ENCODE results near the gene OR2A1. TPM values are rescaled to one million over a fixed set of nuclear protein-coding genes. Genes with fewer than 3 reads are reported as not detected.
"Not testable (repeated sequence)": the region's sequence is repeated elsewhere in the genome, so short reads cannot be mapped to it uniquely, and the experiment has no call there.

The OR2A1 gene
- under 1 TPM; 0.10 to 0.50 TPM for total RNA-seq
- under 1 TPM; 0.13 to 0.29 TPM for polyA plus RNA-seq (ENCODE audit: insufficient read length in 2 of 2)
- long read RNA-seq, donor 1: 0 reads
- long read RNA-seq, donor 2: 0 reads
- long read RNA-seq, donor 3: 0 reads
- long read RNA-seq, donor 4, partial matches to known transcripts: 0 of 2 reads
- long read RNA-seq, donor 4, other reads (novel, unspliced or antisense): 0 of 2 reads

DNA sequence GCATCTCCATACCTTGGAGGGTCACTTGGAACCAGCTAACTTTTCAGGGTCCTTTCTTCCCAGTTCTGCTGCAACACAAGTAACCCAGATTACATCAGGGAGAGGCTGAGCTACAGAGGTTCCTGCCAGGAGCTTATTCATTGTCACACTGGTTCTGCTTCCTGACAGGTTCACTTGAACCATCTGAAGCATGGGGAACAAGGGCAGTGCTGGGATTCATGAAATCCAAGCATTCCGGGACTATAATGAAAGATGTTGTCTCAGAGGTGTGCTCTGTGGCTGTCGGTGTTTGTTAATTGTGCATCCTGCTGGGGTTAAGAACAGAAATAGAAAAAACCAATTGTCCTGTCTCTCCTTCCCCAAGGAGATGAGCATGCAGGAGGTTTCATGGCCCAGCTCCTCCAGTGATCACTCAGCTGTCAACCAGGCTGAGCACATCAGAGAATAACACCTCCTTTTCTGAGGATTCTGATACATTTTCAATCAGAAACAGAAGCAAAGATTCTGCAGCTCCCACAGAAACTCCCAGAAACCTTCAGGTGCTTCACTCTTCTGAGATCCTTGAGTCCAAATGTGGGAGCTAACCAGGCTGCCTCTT lies at the start of gene OR2A1:
OR2A1 (plus strand) TSS at position 548 of the 598 bp plus-strand sequence. CDS start 5,706 bp downstream, outside the sequence.
- WGBS (ENCODE audit: insufficient coverage): no CpG with 5 or more reads among the region's 2 CpGs
- H3K36me3 ChIP-seq (ENCODE audit: control insufficient read depth, insufficient read depth, low read length); DNase-seq (ENCODE audit: low read depth in 4 of 6, low spot score in 6 of 6); H3K27me3 ChIP-seq (ENCODE audit: control insufficient read depth, insufficient read depth, low read length); H3K27ac ChIP-seq (ENCODE audit: low read depth, low read length); H3K4me3 ChIP-seq (ENCODE audit: low read depth, low read length); H3K4me1 ChIP-seq (ENCODE audit: control insufficient read depth, insufficient read depth, low read length); H3K9me3 ChIP-seq (ENCODE audit: control insufficient read depth, insufficient read depth, low read length): not testable (repeated sequence)

- H3K4me1 ChIP-seq (ENCODE audit: control insufficient read depth, insufficient read depth, low read length); H3K27ac ChIP-seq (ENCODE audit: low read depth, low read length); H3K4me3 ChIP-seq (ENCODE audit: low read depth, low read length); H3K27me3 ChIP-seq (ENCODE audit: control insufficient read depth, insufficient read depth, low read length); H3K9me3 ChIP-seq (ENCODE audit: control insufficient read depth, insufficient read depth, low read length); H3K36me3 ChIP-seq (ENCODE audit: control insufficient read depth, insufficient read depth, low read length); DNase-seq (ENCODE audit: low read depth in 4 of 6, low spot score in 6 of 6): not testable (repeated sequence)
- whole genome bisulfite sequencing (ENCODE audit: insufficient coverage): no CpG with 5 or more reads among the region's 7 CpGs
Observed at GRCh38 chr7:144264692-144265091, 47.5 kb upstream of the OR2A1 start, which contains the start of gene OR2A7. Gene OR2A7 (minus strand): TSS chr7:144264792. CDS start chr7:144259628, 5,164 bp downstream.

- H3K27me3 ChIP-seq (ENCODE audit: control insufficient read depth, insufficient read depth, low read length); H3K4me1 ChIP-seq (ENCODE audit: control insufficient read depth, insufficient read depth, low read length); DNase-seq (ENCODE audit: low read depth in 4 of 6, low spot score in 6 of 6); H3K27ac ChIP-seq (ENCODE audit: low read depth, low read length); H3K9me3 ChIP-seq (ENCODE audit: control insufficient read depth, insufficient read depth, low read length); H3K4me3 ChIP-seq (ENCODE audit: low read depth, low read length); H3K36me3 ChIP-seq (ENCODE audit: control insufficient read depth, insufficient read depth, low read length): not testable (repeated sequence)
- no CpG with 5 or more reads among the region's 19 CpGs for WGBS (ENCODE audit: insufficient coverage)
Observed at GRCh38 chr7:144269188-144269587, 43.0 kb upstream of the OR2A1 start, which contains the start of gene CTAGE8. Gene CTAGE8 (minus strand): TSS chr7:144269288. CDS start chr7:144269250, 38 bp downstream.

DNA sequence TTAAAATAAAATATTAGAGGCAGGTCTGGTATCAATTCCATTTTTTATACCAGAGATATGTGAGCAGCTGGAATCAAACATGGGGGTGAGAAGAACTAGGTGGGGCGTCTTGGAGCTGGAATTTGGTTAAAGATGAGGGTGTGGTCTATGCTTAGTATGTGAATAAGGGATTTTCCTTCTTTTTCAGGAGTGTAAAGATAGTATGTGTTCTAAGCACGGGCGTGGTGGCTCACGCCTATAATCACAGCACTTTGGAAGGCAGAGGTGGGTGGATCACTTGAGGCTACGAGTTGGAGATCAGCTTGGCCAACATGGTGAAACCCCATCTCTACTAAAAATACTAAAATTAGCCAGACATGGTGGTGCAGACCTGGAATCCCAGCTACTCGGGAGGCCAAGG lies 36.9 kb upstream of the OR2A1 start:
- not testable (repeated sequence) for H3K4me3 ChIP-seq (ENCODE audit: low read depth, low read length); DNase-seq (ENCODE audit: low read depth in 4 of 6, low spot score in 6 of 6); H3K27ac ChIP-seq (ENCODE audit: low read depth, low read length); H3K4me1 ChIP-seq (ENCODE audit: control insufficient read depth, insufficient read depth, low read length); H3K9me3 ChIP-seq (ENCODE audit: control insufficient read depth, insufficient read depth, low read length); H3K36me3 ChIP-seq (ENCODE audit: control insufficient read depth, insufficient read depth, low read length); H3K27me3 ChIP-seq (ENCODE audit: control insufficient read depth, insufficient read depth, low read length)
- no CpG with 5 or more reads among the region's 6 CpGs for WGBS (ENCODE audit: insufficient coverage)

GRCh38 chr7:144280010-144280409 lies 32.2 kb upstream of the OR2A1 start:
- not testable (repeated sequence) for H3K27ac ChIP-seq (ENCODE audit: low read depth, low read length); H3K27me3 ChIP-seq (ENCODE audit: control insufficient read depth, insufficient read depth, low read length); H3K9me3 ChIP-seq (ENCODE audit: control insufficient read depth, insufficient read depth, low read length); H3K4me1 ChIP-seq (ENCODE audit: control insufficient read depth, insufficient read depth, low read length); H3K4me3 ChIP-seq (ENCODE audit: low read depth, low read length); H3K36me3 ChIP-seq (ENCODE audit: control insufficient read depth, insufficient read depth, low read length); DNase-seq (ENCODE audit: low read depth in 4 of 6, low spot score in 6 of 6)
- no CpG with 5 or more reads among the region's 6 CpGs for WGBS (ENCODE audit: insufficient coverage)

GRCh38 chr7:144281981-144282380 lies 30.2 kb upstream of the OR2A1 start:
- not testable (repeated sequence) for H3K36me3 ChIP-seq (ENCODE audit: control insufficient read depth, insufficient read depth, low read length); H3K9me3 ChIP-seq (ENCODE audit: control insufficient read depth, insufficient read depth, low read length); H3K27me3 ChIP-seq (ENCODE audit: control insufficient read depth, insufficient read depth, low read length); H3K27ac ChIP-seq (ENCODE audit: low read depth, low read length); DNase-seq (ENCODE audit: low read depth in 4 of 6, low spot score in 6 of 6); H3K4me3 ChIP-seq (ENCODE audit: low read depth, low read length); H3K4me1 ChIP-seq (ENCODE audit: control insufficient read depth, insufficient read depth, low read length)
- no CpG with 5 or more reads among the region's 8 CpGs for WGBS (ENCODE audit: insufficient coverage)

DNA sequence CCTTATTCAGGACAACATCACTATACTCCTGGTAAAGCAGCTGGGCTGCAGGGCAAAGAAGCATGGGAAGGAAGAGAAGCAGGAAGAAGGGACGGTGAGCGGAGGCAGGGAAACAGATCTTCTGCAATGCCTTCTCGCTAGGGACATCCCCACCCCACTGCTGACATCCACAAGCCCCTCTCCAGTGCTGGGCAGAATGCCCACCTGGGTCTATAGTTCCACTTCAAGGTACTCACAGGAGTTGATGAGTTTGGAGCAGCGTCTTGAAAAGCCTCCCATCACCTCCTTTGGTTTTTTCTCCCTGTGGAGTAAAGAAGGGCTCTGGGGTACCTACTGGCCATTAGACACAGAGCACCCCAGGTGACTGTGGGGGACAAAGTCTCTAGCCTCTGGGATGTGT lies 29.7 kb upstream of the OR2A1 start:
- not testable (repeated sequence) for H3K4me3 ChIP-seq (ENCODE audit: low read depth, low read length); DNase-seq (ENCODE audit: low read depth in 4 of 6, low spot score in 6 of 6)
- no CpG with 5 or more reads among the region's 4 CpGs for WGBS (ENCODE audit: insufficient coverage)

GRCh38 chr7:144283716-144284115 lies 28.5 kb upstream of the OR2A1 start:
- not testable (repeated sequence) for H3K4me1 ChIP-seq (ENCODE audit: control insufficient read depth, insufficient read depth, low read length); H3K9me3 ChIP-seq (ENCODE audit: control insufficient read depth, insufficient read depth, low read length); H3K36me3 ChIP-seq (ENCODE audit: control insufficient read depth, insufficient read depth, low read length); H3K27ac ChIP-seq (ENCODE audit: low read depth, low read length); DNase-seq (ENCODE audit: low read depth in 4 of 6, low spot score in 6 of 6); H3K27me3 ChIP-seq (ENCODE audit: control insufficient read depth, insufficient read depth, low read length); H3K4me3 ChIP-seq (ENCODE audit: low read depth, low read length)
- WGBS (ENCODE audit: insufficient coverage): no CpG with 5 or more reads among the region's 6 CpGs

More for the DNA sequence above, 29.7 kb upstream of the OR2A1 start:
- H3K9me3 ChIP-seq (ENCODE audit: control insufficient read depth, insufficient read depth, low read length); H3K27me3 ChIP-seq (ENCODE audit: control insufficient read depth, insufficient read depth, low read length); H3K4me1 ChIP-seq (ENCODE audit: control insufficient read depth, insufficient read depth, low read length); H3K36me3 ChIP-seq (ENCODE audit: control insufficient read depth, insufficient read depth, low read length); H3K27ac ChIP-seq (ENCODE audit: low read depth, low read length): not testable (repeated sequence)

DNA sequence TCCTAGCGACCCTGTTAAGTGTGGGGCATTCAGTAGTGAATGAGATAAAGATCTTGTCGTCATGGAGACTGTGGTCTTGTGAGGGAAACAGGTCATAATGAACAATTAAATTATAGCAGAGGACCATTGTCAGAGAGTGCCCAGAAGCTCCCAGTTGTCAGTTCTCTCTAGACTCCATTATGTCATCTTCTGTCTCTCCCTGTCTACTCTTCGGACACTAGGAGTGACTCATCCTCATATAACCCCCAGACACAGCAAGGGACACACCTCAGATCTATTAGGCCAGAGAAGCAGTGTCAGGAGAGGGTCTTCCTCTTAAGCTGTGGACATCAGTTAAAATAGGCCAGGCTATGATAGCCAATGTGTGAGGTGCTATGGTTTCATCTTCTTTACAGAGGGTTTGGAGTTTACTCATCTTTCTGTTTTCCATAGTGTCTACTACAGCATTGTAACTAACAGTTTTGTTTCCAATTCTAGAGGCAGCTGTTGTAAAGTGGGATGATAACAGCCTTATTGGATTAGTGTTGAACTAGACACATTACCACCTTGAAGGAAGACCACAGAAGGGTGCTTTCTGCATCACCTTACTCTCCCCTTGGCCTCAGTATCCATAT lies 24.9 kb upstream of the OR2A1 start:
- H3K4me1 ChIP-seq (ENCODE audit: control insufficient read depth, insufficient read depth, low read length); H3K36me3 ChIP-seq (ENCODE audit: control insufficient read depth, insufficient read depth, low read length); H3K27ac ChIP-seq (ENCODE audit: low read depth, low read length); H3K27me3 ChIP-seq (ENCODE audit: control insufficient read depth, insufficient read depth, low read length); DNase-seq (ENCODE audit: low read depth in 4 of 6, low spot score in 6 of 6); H3K9me3 ChIP-seq (ENCODE audit: control insufficient read depth, insufficient read depth, low read length); H3K4me3 ChIP-seq (ENCODE audit: low read depth, low read length): not testable (repeated sequence)
- WGBS (ENCODE audit: insufficient coverage): no CpG with 5 or more reads among the region's 3 CpGs

GRCh38 chr7:144291607-144292006 lies 20.6 kb upstream of the OR2A1 start:
- H3K4me1 ChIP-seq (ENCODE audit: control insufficient read depth, insufficient read depth, low read length); H3K27ac ChIP-seq (ENCODE audit: low read depth, low read length); H3K9me3 ChIP-seq (ENCODE audit: control insufficient read depth, insufficient read depth, low read length); H3K4me3 ChIP-seq (ENCODE audit: low read depth, low read length); H3K36me3 ChIP-seq (ENCODE audit: control insufficient read depth, insufficient read depth, low read length); H3K27me3 ChIP-seq (ENCODE audit: control insufficient read depth, insufficient read depth, low read length): not testable (repeated sequence)
- no CpG with 5 or more reads among the region's 4 CpGs for WGBS (ENCODE audit: insufficient coverage)
- DNase-seq (ENCODE audit: low read depth in 4 of 6, low spot score in 6 of 6): peak in 1 of 6 donors; percentile 0

All from spinal cord (tissue), 10 donors.